ENCODE data around the gene SCMH1. TPM values are rescaled to one million over a fixed set of nuclear protein-coding genes. Genes with fewer than 3 reads are reported as not detected.

SCMH1 gene
- total and polyA plus RNA-seq, 2 donors (not counting 3 experiments of a cell fraction or from before 2014, with no cell fraction given) = 39.9 to 40.7 TPM

DNA sequence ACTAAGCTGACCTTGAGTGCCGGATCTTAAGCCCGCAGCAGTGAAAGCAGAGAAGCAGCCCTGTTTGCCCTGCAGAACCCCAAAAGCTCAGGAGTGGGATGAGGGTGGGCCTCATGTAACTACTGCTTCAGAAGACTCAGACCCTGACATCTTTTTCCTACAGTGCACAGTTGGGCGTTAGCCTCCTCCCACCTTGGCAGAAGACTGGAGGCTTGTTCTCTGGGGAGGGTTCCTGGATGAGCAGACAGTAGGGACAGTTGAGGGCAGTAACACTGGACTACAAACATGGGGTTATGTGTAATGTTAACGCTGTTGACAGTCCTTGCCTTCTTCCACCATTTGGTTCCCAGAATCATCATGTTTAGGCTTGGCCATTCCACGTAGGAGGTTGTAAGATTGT lies 253.0 kb downstream of the SCMH1 start:
- ChIA-PET CTCF (no interaction called here), POLR2A (interaction anchor here (1.7 kb wide), 1 partner anchor 14 kb away, joined by 4 read pairs; no protein-coding TSS in a partner anchor)
- DNase-seq (ENCODE audit: low read depth, low spot score) (no peak), FAIRE-seq (no peak)
- peaks cover 23% of the 10 kb centered on the region for H3K79me2 ChIP-seq (ENCODE audit: control insufficient read depth, insufficient read depth, low read length)
- intact Hi-C loops (cut with micrococcal nuclease) = no loop called here
- no peaks in the 10 kb centered on the region for H4K20me1 ChIP-seq (replicated peaks; ENCODE audit: control insufficient read depth, extremely low read depth, insufficient read depth, low read length)
- H3K27ac ChIP-seq (ENCODE audit: insufficient read depth, low read depth, low read length) = no peak overlapping the region
- no peaks in the 10 kb centered on the region for H3K9me1 ChIP-seq (replicated peaks; ENCODE audit: control insufficient read depth, extremely low read depth, insufficient read depth, low read length)
- TF ChIP-seq, protein P1, sequence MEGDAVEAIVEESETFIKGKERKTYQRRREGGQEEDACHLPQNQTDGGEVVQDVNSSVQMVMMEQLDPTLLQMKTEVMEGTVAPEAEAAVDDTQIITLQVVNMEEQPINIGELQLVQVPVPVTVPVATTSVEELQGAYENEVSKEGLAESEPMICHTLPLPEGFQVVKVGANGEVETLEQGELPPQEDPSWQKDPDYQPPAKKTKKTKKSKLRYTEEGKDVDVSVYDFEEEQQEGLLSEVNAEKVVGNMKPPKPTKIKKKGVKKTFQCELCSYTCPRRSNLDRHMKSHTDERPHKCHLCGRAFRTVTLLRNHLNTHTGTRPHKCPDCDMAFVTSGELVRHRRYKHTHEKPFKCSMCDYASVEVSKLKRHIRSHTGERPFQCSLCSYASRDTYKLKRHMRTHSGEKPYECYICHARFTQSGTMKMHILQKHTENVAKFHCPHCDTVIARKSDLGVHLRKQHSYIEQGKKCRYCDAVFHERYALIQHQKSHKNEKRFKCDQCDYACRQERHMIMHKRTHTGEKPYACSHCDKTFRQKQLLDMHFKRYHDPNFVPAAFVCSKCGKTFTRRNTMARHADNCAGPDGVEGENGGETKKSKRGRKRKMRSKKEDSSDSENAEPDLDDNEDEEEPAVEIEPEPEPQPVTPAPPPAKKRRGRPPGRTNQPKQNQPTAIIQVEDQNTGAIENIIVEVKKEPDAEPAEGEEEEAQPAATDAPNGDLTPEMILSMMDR (IDR thresholded peaks at IDR 0.05; ENCODE audit: extremely low read depth in 1 of 2, insufficient read depth in 1 of 2, low read depth in 1 of 2, low read length in 2 of 2) = no peak
- TF ChIP-seq POLR2AphosphoS5 (IDR thresholded peaks at IDR 0.05; ENCODE audit: insufficient read depth, low read depth, low read length) (no peak), EZH2 (IDR thresholded peaks at IDR 0.05; ENCODE audit: borderline replicate concordance, low read depth, low read length, severe bottlenecking) (no peak), JUN (IDR thresholded peaks at IDR 0.05; ENCODE audit: borderline replicate concordance, insufficient read depth, insufficient read length, low read depth) (no peak)
- no peak overlapping the region for H3K4me3 ChIP-seq (replicated peaks in 1 of 3; ENCODE audit: insufficient read depth in 1 of 3, low read depth in 1 of 3, low read length in 3 of 3)
- no peak overlapping the region for H2AFZ ChIP-seq (ENCODE audit: low read depth, low read length)
- no peak overlapping the region for H3K4me2 ChIP-seq (ENCODE audit: insufficient read depth, low read length)
- no peak overlapping the region for H3K9ac ChIP-seq (replicated peaks; ENCODE audit: extremely low read depth, insufficient read depth, low read length)
- dilution Hi-C loops (cut with MboI; ENCODE audit: extremely low pct_ligation_motif_present, low sequenced_read_pairs) = no loop called here
- no peaks in the 10 kb centered on the region for H3K27me3 ChIP-seq (ENCODE audit: control insufficient read depth in 2 of 2, insufficient read depth in 2 of 2, low read length in 2 of 2)
- no peaks in the 10 kb centered on the region for H3K9me3 ChIP-seq (replicated peaks; ENCODE audit: control insufficient read depth, insufficient read depth, low read length)
- peaks cover 8% of the 10 kb centered on the region for H3K4me1 ChIP-seq (ENCODE audit: control insufficient read depth, extremely low read depth, insufficient read depth, low read length)
- peaks cover 28 to 49% of the 10 kb centered on the region in 2 experiments for H3K36me3 ChIP-seq (ENCODE audit: control insufficient read depth in 2 of 2, extremely low read depth in 1 of 2, insufficient read depth in 2 of 2, low read length in 2 of 2)
- BruUV-seq (replicated peaks) = no TSS peak

DNA sequence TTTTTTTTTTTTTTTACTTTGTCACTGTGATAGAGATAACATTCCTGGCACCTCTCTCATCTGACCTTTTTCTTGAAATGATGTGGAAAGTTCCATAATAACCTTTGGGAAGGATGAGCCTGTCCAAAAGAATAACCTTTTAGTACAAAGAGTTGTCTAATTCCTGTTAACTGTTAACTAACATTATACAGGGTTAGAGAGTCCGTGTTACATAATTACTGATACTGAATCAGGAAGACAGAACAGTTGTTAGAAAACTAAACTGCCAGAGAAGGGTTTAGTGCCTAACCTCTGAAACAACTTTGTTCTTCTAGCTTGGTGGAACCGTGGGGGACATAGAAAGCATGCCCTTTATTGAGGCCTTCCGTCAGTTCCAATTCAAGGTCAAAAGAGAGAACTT lies 253.8 kb downstream of the SCMH1 start:
- DNase-seq (ENCODE audit: low read depth, low spot score) (no peak), FAIRE-seq (no peak)
- no peak overlapping the region for H3K4me2 ChIP-seq (ENCODE audit: insufficient read depth, low read length)
- no peaks in the 10 kb centered on the region for H3K27me3 ChIP-seq (ENCODE audit: control insufficient read depth in 2 of 2, insufficient read depth in 2 of 2, low read length in 2 of 2)
- H3K9me3 ChIP-seq (replicated peaks; ENCODE audit: control insufficient read depth, insufficient read depth, low read length) = no peaks in the 10 kb centered on the region
- H3K4me3 ChIP-seq (replicated peaks in 1 of 3; ENCODE audit: insufficient read depth in 1 of 3, low read depth in 1 of 3, low read length in 3 of 3) = no peak overlapping the region
- intact Hi-C loops (cut with micrococcal nuclease) (no loop called here), dilution Hi-C loops (cut with MboI; ENCODE audit: extremely low pct_ligation_motif_present, low sequenced_read_pairs) (no loop called here)
- no peak for TF ChIP-seq FOS (IDR thresholded peaks at IDR 0.05; ENCODE audit: borderline replicate concordance, insufficient read depth, low read length)
- TF ChIP-seq POLR2AphosphoS5 (IDR thresholded peaks at IDR 0.05; ENCODE audit: insufficient read depth, low read depth, low read length) = no peak
- no peak for TF ChIP-seq JUN (IDR thresholded peaks at IDR 0.05; ENCODE audit: borderline replicate concordance, insufficient read depth, insufficient read length, low read depth)
- no peak for TF ChIP-seq GATA2 (IDR thresholded peaks at IDR 0.05; ENCODE audit: insufficient read depth, insufficient read length, low read depth, low read length)
- no peak for TF ChIP-seq EZH2 (IDR thresholded peaks at IDR 0.05; ENCODE audit: borderline replicate concordance, low read depth, low read length, severe bottlenecking)
- TF ChIP-seq MAX (IDR thresholded peaks at IDR 0.05; ENCODE audit: insufficient read depth, insufficient read length) = no peak
- no peaks in the 10 kb centered on the region for H3K9me1 ChIP-seq (replicated peaks; ENCODE audit: control insufficient read depth, extremely low read depth, insufficient read depth, low read length)
- peaks cover 8% of the 10 kb centered on the region for H3K4me1 ChIP-seq (ENCODE audit: control insufficient read depth, extremely low read depth, insufficient read depth, low read length)
- no TSS peak for BruUV-seq (replicated peaks)
- H3K27ac ChIP-seq (ENCODE audit: insufficient read depth, low read depth, low read length) = no peak overlapping the region
- H3K9ac ChIP-seq (replicated peaks; ENCODE audit: extremely low read depth, insufficient read depth, low read length) = no peak overlapping the region
- ChIA-PET POLR2A (no interaction called here), CTCF (no interaction called here)
- peaks cover 28% of the 10 kb centered on the region for H3K79me2 ChIP-seq (ENCODE audit: control insufficient read depth, insufficient read depth, low read length)
- H2AFZ ChIP-seq (ENCODE audit: low read depth, low read length) = no peak overlapping the region
- no peaks in the 10 kb centered on the region for H4K20me1 ChIP-seq (replicated peaks; ENCODE audit: control insufficient read depth, extremely low read depth, insufficient read depth, low read length)
- H3K36me3 ChIP-seq (ENCODE audit: control insufficient read depth in 2 of 2, extremely low read depth in 1 of 2, insufficient read depth in 2 of 2, low read length in 2 of 2) = peaks cover 28 to 49% of the 10 kb centered on the region in 2 experiments

Measured in endothelial cell of umbilical vein (primary cell).